Mesenchymal stem cell (in vitro differentiated cells and primary cell): ENCODE data around the gene THBS3. TPM values are rescaled to one million over a fixed set of nuclear protein-coding genes. Genes with fewer than 3 reads are reported as not detected.

Experiments used
- small RNA-seq: library from polyadenylated mRNA; stranded (forward); fragments of <200 nt; extraction: miRNeasy Mini kit (QIAGEN cat#:217004); gene quantifications from one replicate; pipeline ENCODE3, GENCODE V24; 2013; ENCODE audit warnings: low read depth

THBS3 gene

Small RNA genes within 50 kb of the gene (small RNA-seq; reads per million reads assigned to genes)
- not detected for gene HMGN2P18
